ENCODE data around the gene NYAP1.
"Not testable (repeated sequence)": the region's sequence is repeated elsewhere in the genome, so short reads cannot be mapped to it uniquely, and the experiment has no call there.

The NYAP1 gene

GRCh38 chr7:100484673-100485045 lies 932 bp downstream of the NYAP1 start:
- DNase-seq = no peak

GRCh38 chr7:100485471-100485876 lies 1.7 kb downstream of the NYAP1 start:
- no peak for DNase-seq

- no peak for DNase-seq
These were observed 2.4 kb downstream of the NYAP1 start for GRCh38 chr7:100486111-100486636.

- no peak for DNase-seq
These were observed 3.2 kb downstream of the NYAP1 start for GRCh38 chr7:100486753-100487446.

GRCh38 chr7:100488333-100489095 lies 4.8 kb downstream of the NYAP1 start:
- DNase-seq = no peak

GRCh38 chr7:100489121-100489520 lies 5.4 kb downstream of the NYAP1 start:
- DNase-seq = no peak

GRCh38 chr7:100489824-100490223 lies 6.1 kb downstream of the NYAP1 start:
- DNase-seq = peak; percentile 95 to 96

GRCh38 chr7:100490483-100491191 lies 6.9 kb downstream of the NYAP1 start:
- no peak for DNase-seq

- DNase-seq = no peak
These were observed 7.5 kb downstream of the NYAP1 start for GRCh38 chr7:100491192-100491578.

GRCh38 chr7:100492738-100493475 lies 9.2 kb downstream of the NYAP1 start:
- DNase-seq = no peak

GRCh38 chr7:100493476-100494264 lies 9.9 kb downstream of the NYAP1 start:
- DNase-seq = no peak

GRCh38 chr7:100496509-100496908 lies 12.8 kb downstream of the NYAP1 start:
- no peak for DNase-seq

- not testable (repeated sequence) for DNase-seq
These were observed 17.0 kb downstream of the NYAP1 start for GRCh38 chr7:100500743-100501142.

GRCh38 chr7:100504031-100504430 lies 20.3 kb downstream of the NYAP1 start:
- DNase-seq = not testable (repeated sequence)

GRCh38 chr7:100504887-100505611 lies 21.3 kb downstream of the NYAP1 start:
- DNase-seq = no peak

GRCh38 chr7:100506356-100506923 lies 22.7 kb downstream of the NYAP1 start:
- no peak for DNase-seq

- DNase-seq = no peak
These were observed 25.5 kb downstream of the NYAP1 start for GRCh38 chr7:100509231-100509630.

- no peak for DNase-seq
These were observed 26.9 kb downstream of the NYAP1 start for GRCh38 chr7:100510437-100511239.

GRCh38 chr7:100513212-100513810 lies 29.6 kb downstream of the NYAP1 start:
- DNase-seq = no peak

All from NCI-H1930 (cell line).